SK-N-SH (cell line): ENCODE measurements around the gene LRP1. TPM values are rescaled to one million over a fixed set of nuclear protein-coding genes. Genes with fewer than 3 reads are reported as not detected.

Source experiments
- CTCF ChIA-PET: fragments of 300-600, 350-600 bp; formaldehyde crosslinking; extraction: SDS; loops from one replicate; lab custom pipeline; 2021; lab: Yijun Ruan, JAX
- POLR2A ChIA-PET: fragments of 350-600 bp; sonication (Branson Sonifier 250); formaldehyde crosslinking; extraction: SDS; loops from one replicate; lab custom pipeline; 2020; ENCODE audit warnings: antibody characterized with exemption, inconsistent platforms; lab: Yijun Ruan, JAX
- DNase-seq: peaks from one replicate; pipeline ENCODE4 v3.0.0; 2012
- H2AFZ ChIP-seq: fragments of 200-600 bp; sonication (generic); 2 replicates; pipeline ENCODE4 v1.8.1; 2016; ENCODE audit warnings: antibody characterized with exemption, mild to moderate bottlenecking, low read depth
- H3F3A ChIP-seq: fragments of 200-600 bp; sonication (generic); replicated peaks from 2 replicates; pipeline ENCODE3; 2016; ENCODE audit warnings: antibody characterized with exemption, mild to moderate bottlenecking; ENCODE audit not compliant: insufficient read depth
- H3K27ac ChIP-seq, 2 experiments: fragments of 200-500 bp in 1 of 2; fragments of 200-600 bp in 1 of 2; sonication (Bioruptor generic) in 1 of 2; sonication (generic), shearing (Covaris generic) in 1 of 2; 2 replicates each; pipeline versions ENCODE4 v1.5.1 to v1.6.1; 2014 to 2016; ENCODE audit warnings: low read depth in 2 of 2, inconsistent platforms in 1 of 2, low read length in 1 of 2, mild to moderate bottlenecking in 1 of 2, mixed read lengths in 1 of 2
- H3K27me3 ChIP-seq: fragments of 200-600 bp; sonication (generic), shearing (Covaris generic); 2 replicates; pipeline ENCODE4 v1.6.1; 2016; ENCODE audit warnings: mixed run types; ENCODE audit not compliant: insufficient read depth
- H3K36me3 ChIP-seq, 2 experiments: fragments of 200-500 bp in 1 of 2; fragments of 200-600 bp in 1 of 2; sonication (Bioruptor generic) in 1 of 2; sonication (generic) in 1 of 2; replicated peaks in 1 of 2; 2 replicates each; pipeline versions ENCODE3 to v1.5.1; 2014 to 2016; ENCODE audit warnings: low read length in 1 of 2, mild to moderate bottlenecking in 1 of 2; ENCODE audit not compliant: insufficient read depth in 2 of 2, control insufficient read depth in 1 of 2
- H3K4me1 ChIP-seq, 2 experiments: fragments of 200-500 bp in 1 of 2; fragments of 200-600 bp in 1 of 2; sonication (Bioruptor generic) in 1 of 2; sonication (generic), shearing (Covaris generic) in 1 of 2; 2 replicates each; pipeline versions ENCODE4 v1.5.1 to v1.6.1; 2014 to 2016; ENCODE audit warnings: low read depth in 1 of 2, low read length in 1 of 2, mixed run types in 1 of 2; ENCODE audit not compliant: insufficient read depth in 2 of 2, control insufficient read depth in 1 of 2
- H3K4me2 ChIP-seq: fragments of 200-600 bp; sonication (generic), shearing (Covaris generic); 2 replicates; pipeline ENCODE4 v1.6.1; 2017; ENCODE audit warnings: mixed run types
- H3K4me3 ChIP-seq, 2 experiments: fragments of 200-500 bp in 1 of 2; fragments of 200-600 bp in 1 of 2; sonication (Bioruptor generic) in 1 of 2; sonication (generic), shearing (Covaris generic) in 1 of 2; 2 replicates each; pipeline versions ENCODE4 v1.5.1 to v1.8.1; 2014 to 2016; ENCODE audit warnings: low read depth in 2 of 2, inconsistent platforms in 1 of 2, low read length in 1 of 2, mild to moderate bottlenecking in 1 of 2, mixed read lengths in 1 of 2, moderate library complexity in 1 of 2
- H3K79me2 ChIP-seq: fragments of 200-600 bp; sonication (generic); 2 replicates; pipeline ENCODE4 v1.8.1; 2017; ENCODE audit warnings: mild to moderate bottlenecking; ENCODE audit not compliant: insufficient read depth
- H3K9ac ChIP-seq: fragments of 200-600 bp; sonication (generic); 2 replicates; pipeline ENCODE4 v1.6.1; 2017; ENCODE audit warnings: mixed run types
- H3K9me2 ChIP-seq: fragments of 200-600 bp; sonication (generic); 2 replicates; pipeline ENCODE4 v1.6.1; 2017; ENCODE audit warnings: mixed run types
- H3K9me3 ChIP-seq: fragments of 200-600 bp; sonication (generic); 2 replicates; pipeline ENCODE4 v1.6.1; 2017; ENCODE audit warnings: mixed run types, mild to moderate bottlenecking, moderate library complexity
- H4K20me1 ChIP-seq: fragments of 200-600 bp; sonication (generic); 2 replicates; pipeline ENCODE4 v1.6.1; 2017; ENCODE audit warnings: mild to moderate bottlenecking, mixed run types; ENCODE audit not compliant: insufficient read depth
- CHD2 ChIP-seq: fragments of 150-350 bp; IDR thresholded peaks from 2 replicates; pipeline ENCODE4 v1.6.1; 2018; ENCODE audit warnings: low read length; ENCODE audit not compliant: partially characterized antibody
- ELF1 ChIP-seq: IDR thresholded peaks from 2 replicates; pipeline ENCODE4 v1.4.0; 2012
- EP300 ChIP-seq, 2 experiments: IDR thresholded peaks; 2 replicates each; pipeline versions ENCODE4 v1.4.0 to v1.6.1; 2012; ENCODE audit warnings: borderline replicate concordance in 1 of 2, low read depth in 1 of 2, low read length in 1 of 2
- FOXM1 ChIP-seq: IDR thresholded peaks from 2 replicates; pipeline ENCODE4 v1.4.0; 2012; ENCODE audit warnings: low read depth, mild to moderate bottlenecking
- JUND ChIP-seq: IDR thresholded peaks from 2 replicates; pipeline ENCODE4 v1.4.0; 2012
- MXI1 ChIP-seq: IDR thresholded peaks from 2 replicates; pipeline ENCODE4 v1.6.1; 2012; ENCODE audit warnings: mild to moderate bottlenecking, low read depth, low read length, improper control_type of control experiment
- NRF1 ChIP-seq: IDR thresholded peaks from 2 replicates; pipeline ENCODE4 v1.6.1; 2012; ENCODE audit warnings: low read depth, mild to moderate bottlenecking, low read length
- POLR2AphosphoS5 ChIP-seq: IDR thresholded peaks from 2 replicates; pipeline ENCODE4 v1.6.1; 2012; ENCODE audit warnings: low read depth, low read length
- RAD21 ChIP-seq: IDR thresholded peaks from 2 replicates; pipeline ENCODE4 v1.6.1; 2012; ENCODE audit warnings: mild to moderate bottlenecking, low read length
- RCOR1 ChIP-seq: fragments of 150-350 bp; IDR thresholded peaks from 2 replicates; pipeline ENCODE4 v1.6.1; 2017; ENCODE audit warnings: antibody characterized with exemption, low read length
- RXRA ChIP-seq: IDR thresholded peaks from 2 replicates; pipeline ENCODE4 v1.4.0; 2012; ENCODE audit warnings: low read depth, mild to moderate bottlenecking, borderline replicate concordance
- SIN3A ChIP-seq: IDR thresholded peaks from 2 replicates; pipeline ENCODE4 v1.6.1; 2012; ENCODE audit warnings: low read depth, mild to moderate bottlenecking, low read length, moderate library complexity, borderline replicate concordance
- TCF12 ChIP-seq: IDR thresholded peaks from 2 replicates; pipeline ENCODE4 v1.4.0; 2012
- WGBS: methylation state at CpG from one replicate; pipeline ENCODE4 v1.1.6; 2017; ENCODE audit warnings: low lambda C conversion rate; 5-methylcytosine and 5-hydroxymethylcytosine counted together
- polyA plus RNA-seq, 3 experiments: library from polyadenylated mRNA; depleted of rRNA; stranded (reverse); fragments of >200 nt; gene quantifications; 2 replicates each; pipeline ENCODE4 v1.2.3, GENCODE V29; 2012
- TF ChIP-seq, protein P1 (sequence below): fragments of 150-350 bp; IDR thresholded peaks from 2 replicates; pipeline ENCODE4 v1.6.1; 2016; ENCODE audit warnings: mild to moderate bottlenecking, low read depth, low read length
- TF ChIP-seq, protein P2 (sequence below): IDR thresholded peaks from 2 replicates; pipeline ENCODE4 v1.6.1; 2012; ENCODE audit warnings: mild to moderate bottlenecking, low read depth, low read length, moderate library complexity
- TF ChIP-seq, protein P3 (sequence below): fragments of 150-350 bp; IDR thresholded peaks from 2 replicates; pipeline ENCODE4 v1.6.1; 2017; ENCODE audit warnings: antibody characterized with exemption, low read length, low read depth, borderline replicate concordance

The LRP1 gene
- polyA plus RNA-seq, 1 of the 3 experiments (the other 2 are of a cell fraction), result 55.0 TPM

DNA sequence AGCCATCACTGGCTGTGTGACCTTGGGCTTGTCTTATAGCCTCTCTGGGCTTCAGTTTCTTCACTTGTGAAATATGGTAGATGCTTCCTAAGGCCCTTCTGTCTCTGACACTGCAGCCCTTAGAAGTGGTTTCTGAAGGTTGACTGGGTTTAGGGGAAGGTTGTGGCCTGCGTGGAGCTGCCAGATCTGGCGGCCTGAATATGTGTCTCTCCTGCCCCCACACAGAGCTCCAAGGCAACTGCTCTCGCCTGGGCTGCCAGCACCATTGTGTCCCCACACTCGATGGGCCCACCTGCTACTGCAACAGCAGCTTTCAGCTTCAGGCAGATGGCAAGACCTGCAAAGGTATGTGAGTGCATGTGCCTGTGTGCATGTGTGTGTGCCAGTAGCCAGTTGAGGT, 15.2 kb downstream of the LRP1 start:
- Histone ChIP-seq H3K9me3 (no peaks in the 10 kb centered on the region), H2AFZ (no peak overlapping the region), H3K4me2 (no peak overlapping the region), H3K27me3 (no peaks in the 10 kb centered on the region), H3K9ac (no peak overlapping the region), H3K27ac (no peak overlapping the region), H3K9me2 (no peaks in the 10 kb centered on the region), H4K20me1 (peaks cover 5% of the 10 kb centered on the region; the same call in 1 of the 2 replicates), H3K4me3 (no peak overlapping the region), H3K4me1 (peaks cover 10 to 16% of the 10 kb centered on the region in 2 experiments; a peak in 3 of 4 replicates), H3K79me2 (no peaks in the 10 kb centered on the region), H3F3A (peaks cover 5% of the 10 kb centered on the region), H3K36me3 (peaks cover 20 to 83% of the 10 kb centered on the region in 2 experiments)
- ChIA-PET POLR2A (no interaction called here), CTCF (interaction anchor here (0.9 kb wide), 1 partner anchor 32 kb away, joined by 3 read pairs; no protein-coding TSS in a partner anchor)
- whole genome bisulfite sequencing, result 71% methylated on average over 3 of the region's 4 CpGs
- no peak for DNase-seq
- no peak for TF ChIP-seq SIN3A
- TF ChIP-seq EP300 (IDR thresholded peaks at IDR 0.05; ENCODE audit: borderline replicate concordance in 1 of 2, low read depth in 1 of 2, low read length in 1 of 2), result no peak
- TF ChIP-seq, protein P1, sequence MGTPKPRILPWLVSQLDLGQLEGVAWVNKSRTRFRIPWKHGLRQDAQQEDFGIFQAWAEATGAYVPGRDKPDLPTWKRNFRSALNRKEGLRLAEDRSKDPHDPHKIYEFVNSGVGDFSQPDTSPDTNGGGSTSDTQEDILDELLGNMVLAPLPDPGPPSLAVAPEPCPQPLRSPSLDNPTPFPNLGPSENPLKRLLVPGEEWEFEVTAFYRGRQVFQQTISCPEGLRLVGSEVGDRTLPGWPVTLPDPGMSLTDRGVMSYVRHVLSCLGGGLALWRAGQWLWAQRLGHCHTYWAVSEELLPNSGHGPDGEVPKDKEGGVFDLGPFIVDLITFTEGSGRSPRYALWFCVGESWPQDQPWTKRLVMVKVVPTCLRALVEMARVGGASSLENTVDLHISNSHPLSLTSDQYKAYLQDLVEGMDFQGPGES, result no peak
- TF ChIP-seq FOXM1, result no peak
- TF ChIP-seq RAD21, result no peak
- no peak for TF ChIP-seq CHD2
- no peak for TF ChIP-seq TCF12
- TF ChIP-seq RXRA, result no peak
- TF ChIP-seq MXI1, result no peak
- TF ChIP-seq POLR2AphosphoS5, result no peak
- no peak for TF ChIP-seq NRF1
- TF ChIP-seq, protein P2, sequence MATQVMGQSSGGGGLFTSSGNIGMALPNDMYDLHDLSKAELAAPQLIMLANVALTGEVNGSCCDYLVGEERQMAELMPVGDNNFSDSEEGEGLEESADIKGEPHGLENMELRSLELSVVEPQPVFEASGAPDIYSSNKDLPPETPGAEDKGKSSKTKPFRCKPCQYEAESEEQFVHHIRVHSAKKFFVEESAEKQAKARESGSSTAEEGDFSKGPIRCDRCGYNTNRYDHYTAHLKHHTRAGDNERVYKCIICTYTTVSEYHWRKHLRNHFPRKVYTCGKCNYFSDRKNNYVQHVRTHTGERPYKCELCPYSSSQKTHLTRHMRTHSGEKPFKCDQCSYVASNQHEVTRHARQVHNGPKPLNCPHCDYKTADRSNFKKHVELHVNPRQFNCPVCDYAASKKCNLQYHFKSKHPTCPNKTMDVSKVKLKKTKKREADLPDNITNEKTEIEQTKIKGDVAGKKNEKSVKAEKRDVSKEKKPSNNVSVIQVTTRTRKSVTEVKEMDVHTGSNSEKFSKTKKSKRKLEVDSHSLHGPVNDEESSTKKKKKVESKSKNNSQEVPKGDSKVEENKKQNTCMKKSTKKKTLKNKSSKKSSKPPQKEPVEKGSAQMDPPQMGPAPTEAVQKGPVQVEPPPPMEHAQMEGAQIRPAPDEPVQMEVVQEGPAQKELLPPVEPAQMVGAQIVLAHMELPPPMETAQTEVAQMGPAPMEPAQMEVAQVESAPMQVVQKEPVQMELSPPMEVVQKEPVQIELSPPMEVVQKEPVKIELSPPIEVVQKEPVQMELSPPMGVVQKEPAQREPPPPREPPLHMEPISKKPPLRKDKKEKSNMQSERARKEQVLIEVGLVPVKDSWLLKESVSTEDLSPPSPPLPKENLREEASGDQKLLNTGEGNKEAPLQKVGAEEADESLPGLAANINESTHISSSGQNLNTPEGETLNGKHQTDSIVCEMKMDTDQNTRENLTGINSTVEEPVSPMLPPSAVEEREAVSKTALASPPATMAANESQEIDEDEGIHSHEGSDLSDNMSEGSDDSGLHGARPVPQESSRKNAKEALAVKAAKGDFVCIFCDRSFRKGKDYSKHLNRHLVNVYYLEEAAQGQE, result no peak
- TF ChIP-seq RCOR1, result no peak
- TF ChIP-seq JUND, result no peak
- TF ChIP-seq, protein P3, sequence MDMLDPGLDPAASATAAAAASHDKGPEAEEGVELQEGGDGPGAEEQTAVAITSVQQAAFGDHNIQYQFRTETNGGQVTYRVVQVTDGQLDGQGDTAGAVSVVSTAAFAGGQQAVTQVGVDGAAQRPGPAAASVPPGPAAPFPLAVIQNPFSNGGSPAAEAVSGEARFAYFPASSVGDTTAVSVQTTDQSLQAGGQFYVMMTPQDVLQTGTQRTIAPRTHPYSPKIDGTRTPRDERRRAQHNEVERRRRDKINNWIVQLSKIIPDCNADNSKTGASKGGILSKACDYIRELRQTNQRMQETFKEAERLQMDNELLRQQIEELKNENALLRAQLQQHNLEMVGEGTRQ, result no peak
- no peak for TF ChIP-seq ELF1
